K562 (cell line): ENCODE results near the gene ERCC3. TPM values are rescaled to one million over a fixed set of nuclear protein-coding genes. Genes with fewer than 3 reads are reported as not detected.

Experiments
- ATAC-seq: fragments of 200-7000 bp; cut with Tn5 transposase; 3 replicates; pipeline ENCODE4 v1.9.1; 2020; ENCODE audit warnings: moderate library complexity
- BruUV-seq: library from RNA; stranded (reverse); fragments of 400-500 nt; replicated peaks from 2 replicates; lab custom pipeline; 2021; lab: Mats Ljungman, UMichigan
- CTCF ChIA-PET: fragments of 300-600 bp; formaldehyde crosslinking; extraction: SDS; loops from one replicate; lab custom pipeline; 2021; ENCODE audit warnings: low intra/inter-chr PET ratio; lab: Yijun Ruan, JAX
- POLR2A ChIA-PET: fragments of 300-600, 350-650 bp; sonication (Branson Sonifier 250); formaldehyde crosslinking; extraction: SDS; loops from one replicate; lab custom pipeline; 2021; ENCODE audit warnings: antibody characterized with exemption, inconsistent platforms; lab: Yijun Ruan, JAX
- DNase-seq, 4 experiments: peaks; one replicate each; pipeline versions ENCODE4 v3.0.0 to v3.0.0-alpha.2; 2011 to 2018; ENCODE audit warnings: low spot score in 3 of 4, mixed read lengths in 3 of 4; ENCODE audit errors: extremely low read depth in 1 of 4
- FAIRE-seq: peaks from 2 replicates; lab custom pipeline; 2011; peaks lifted over from hg19 to GRCh38; lab: Jason Lieb, UNC
- H2AFZ ChIP-seq: 2 replicates; pipeline ENCODE4 v1.6.0; 2011; ENCODE audit warnings: low read depth, low read length, control low read depth, inconsistent platforms
- H3K27ac ChIP-seq: fragments of 200-600 bp; 3 replicates; pipeline ENCODE4 v1.8.0; 2011; ENCODE audit warnings: low read depth, mild to moderate bottlenecking, control low read depth, inconsistent platforms, low read length, moderate library complexity, mixed read lengths; ENCODE audit errors: extremely low read depth
- H3K27me3 ChIP-seq, 2 experiments: fragments of 300-600 bp in 1 of 2; 2 replicates in 1 of 2; 3 replicates in 1 of 2; pipeline versions ENCODE4 v1.6.0 to v1.8.0; 2011; ENCODE audit warnings: inconsistent platforms in 2 of 2, low read length in 2 of 2, mild to moderate bottlenecking in 1 of 2, mixed read lengths in 1 of 2, moderate library complexity in 1 of 2; ENCODE audit not compliant: control insufficient read depth in 2 of 2, insufficient read depth in 2 of 2
- H3K36me3 ChIP-seq: fragments of 300-600 bp; 3 replicates; pipeline ENCODE4 v1.8.0; 2011; ENCODE audit warnings: mild to moderate bottlenecking, low read length, inconsistent platforms; ENCODE audit not compliant: control insufficient read depth, insufficient read depth
- H3K4me1 ChIP-seq, 2 experiments: fragments of 200-600 bp in 1 of 2; replicated peaks in 1 of 2; 2 replicates in 1 of 2; 3 replicates in 1 of 2; pipeline versions ENCODE4 v1.5.1 to v1.8.0; 2011; ENCODE audit warnings: inconsistent platforms in 2 of 2, low read length in 2 of 2, mild to moderate bottlenecking in 1 of 2, mixed read lengths in 1 of 2, moderate library complexity in 1 of 2; ENCODE audit not compliant: control insufficient read depth in 2 of 2, insufficient read depth in 2 of 2
- H3K4me2 ChIP-seq: 2 replicates; pipeline ENCODE4 v1.6.1; 2011; ENCODE audit warnings: low read length, control low read depth, inconsistent platforms, mixed read lengths; ENCODE audit not compliant: insufficient read depth
- H3K4me3 ChIP-seq: fragments of 200-600 bp; sonication (generic), shearing (Covaris generic); 2 replicates; pipeline ENCODE4 v1.5.1; 2016; ENCODE audit warnings: control low read depth, inconsistent platforms
- H3K79me2 ChIP-seq: fragments of 200-600 bp; 3 replicates; pipeline ENCODE4 v1.8.0; 2011; ENCODE audit warnings: low read length, inconsistent platforms; ENCODE audit not compliant: control insufficient read depth, insufficient read depth
- H3K9ac ChIP-seq, 2 experiments: 2 replicates each; pipeline versions ENCODE4 v1.6.0 to v1.6.1; 2011; ENCODE audit warnings: low read depth in 2 of 2, low read length in 2 of 2, control low read depth in 1 of 2, inconsistent platforms in 1 of 2, mild to moderate bottlenecking in 1 of 2, mixed read lengths in 1 of 2; ENCODE audit not compliant: insufficient read depth in 1 of 2
- H3K9me1 ChIP-seq: one replicate; pipeline ENCODE4 v1.6.0; 2011; ENCODE audit warnings: inconsistent platforms, mild to moderate bottlenecking, low read length, moderate library complexity; ENCODE audit not compliant: control insufficient read depth, insufficient read depth
- H3K9me3 ChIP-seq: replicated peaks from 2 replicates; pipeline ENCODE4 v1.5.1; 2011; ENCODE audit warnings: low read depth, low read length, inconsistent platforms; ENCODE audit not compliant: control insufficient read depth, insufficient read depth
- H4K20me1 ChIP-seq: replicated peaks from 2 replicates; pipeline ENCODE4 v1.6.1; 2011; ENCODE audit warnings: low read length, inconsistent platforms, mixed read lengths; ENCODE audit not compliant: control insufficient read depth, insufficient read depth
- CLOCK ChIP-seq: fragments of 250-450 bp; sonication (Bioruptor Pico); IDR thresholded peaks from 2 replicates; pipeline ENCODE4 v1.4.0; 2020; ENCODE audit warnings: mild to moderate bottlenecking, moderate library complexity, borderline replicate concordance
- DDX20 ChIP-seq: fragments of 450-650 bp; IDR thresholded peaks from 2 replicates; pipeline ENCODE4 v1.6.1; 2016; ENCODE audit warnings: missing genetic modification characterization, low read depth, mild to moderate bottlenecking, missing compliant biosample characterization, moderate library complexity
- ELF1 ChIP-seq: fragments of 200-800 bp; sonication (Bioruptor generic); IDR thresholded peaks from 2 replicates; pipeline ENCODE4 v1.6.1; 2016; ENCODE audit warnings: missing genetic modification characterization, missing compliant biosample characterization
- IRF2 ChIP-seq: sonication (generic); formaldehyde crosslinking; IDR thresholded peaks from 2 replicates; pipeline ENCODE4 v1.8.1; 2022; ENCODE audit warnings: mild to moderate bottlenecking, missing genetic modification reagents
- KDM4B ChIP-seq, 2 experiments: fragments of 450-650 bp in 1 of 2; sonication (generic) in 1 of 2; IDR thresholded peaks; 2 replicates each; pipeline ENCODE4 v1.6.1; 2016 to 2017; ENCODE audit warnings: borderline replicate concordance in 2 of 2, antibody characterized with exemption in 1 of 2, low read depth in 1 of 2, mild to moderate bottlenecking in 1 of 2
- NFRKB ChIP-seq: fragments of 450-650 bp; IDR thresholded peaks from 2 replicates; pipeline ENCODE4 v1.6.1; 2016; ENCODE audit warnings: low read depth
- RBM39 ChIP-seq: fragments of 200-400 bp; formaldehyde crosslinking; optimal IDR thresholded peaks from 2 replicates; pipeline ENCODE3; 2018; ENCODE audit warnings: low read depth, low read length
- RNF219 ChIP-seq: fragments of 250-450 bp; sonication (Bioruptor Pico); IDR thresholded peaks from 2 replicates; pipeline ENCODE4 v1.5.0; 2022; ENCODE audit warnings: mild to moderate bottlenecking
- TCFL5 ChIP-seq: fragments of 250-450 bp; sonication (Bioruptor Pico); conservative IDR thresholded peaks from 2 replicates; pipeline ENCODE4 v1.6.1; 2021; ENCODE audit warnings: mild to moderate bottlenecking, moderate library complexity, matching md5 sums
- TEAD1 ChIP-seq, 2 experiments: fragments of 450-650 bp in 1 of 2; sonication (generic) in 1 of 2; formaldehyde crosslinking; IDR thresholded peaks; 2 replicates each; pipeline versions ENCODE4 v1.4.0 to v1.8.0; 2020 to 2022; ENCODE audit warnings: mild to moderate bottlenecking in 2 of 2, missing genetic modification reagents in 1 of 2
- ZEB2 ChIP-seq: fragments of 450-650 bp; IDR thresholded peaks from 2 replicates; pipeline ENCODE4 v1.6.1; 2016
- ZKSCAN1 ChIP-seq: fragments of 150-350 bp; IDR thresholded peaks from 2 replicates; pipeline ENCODE4 v1.6.1; 2016; ENCODE audit warnings: low read depth, low read length
- WGBS: fragments of 100-300 bp; shearing (Covaris generic); methylation state at CpG from one replicate; pipeline ENCODE4 v1.1.6; 2016; ENCODE audit warnings: low coverage, mixed read lengths; ENCODE audit not compliant: insufficient coverage; ENCODE audit errors: missing lambda C conversion rate; 5-methylcytosine and 5-hydroxymethylcytosine counted together
- in situ Hi-C: fragments of 300-500 bp; cut with MboI; formaldehyde crosslinking; loops from 4 replicates; pipeline ENCODE4 v1.15.0; 2018; ENCODE audit warnings: inconsistent platforms, mixed read lengths
- intact Hi-C: fragments of 100-400 bp; cut with micrococcal nuclease; formaldehyde crosslinking; loops from 2 replicates; pipeline ENCODE4 v1.14.2; 2022
- polyA plus RNA-seq, 8 experiments: library from polyadenylated mRNA; depleted of rRNA in 4 of 8; stranded (reverse) in 5 of 8; unstranded in 3 of 8; fragments of >200 nt; fragmentation: Nextera tagmentation in 2 of 8; fragmentation: Illumina TruSeq in 1 of 8; extraction: Ambion mirVana in 2 of 8; extraction: Trizol in 1 of 8; gene quantifications; 2 replicates each; pipeline versions ENCODE4 v1.2.1 to v1.2.3, GENCODE V29; 2011 to 2014; ENCODE audit warnings: inconsistent platforms in 1 of 8, missing spikeins in 1 of 8
- total RNA-seq, 7 experiments: library from RNA; depleted of rRNA in 6 of 7; stranded (reverse); fragments of >200 nt in 6 of 7; fragmentation: Illumina TruSeq in 2 of 7; extraction: Trizol in 2 of 7; gene quantifications; 2 replicates each; pipeline versions ENCODE4 v1.2.1 to v1.2.3, GENCODE V29; 2011 to 2021; ENCODE audit warnings: low replicate concordance in 1 of 7

ERCC3 gene
- total and polyA plus RNA-seq, 9 of the 15 experiments (the other 6 are each of a cell fraction or from before 2014, with no cell fraction given), result 17.9 to 61.5 (median 43.1) TPM

GRCh38 chr2:127259355-127259754 is 34.6 kb downstream of the ERCC3 start:
- no peaks in the 10 kb centered on the region for H3K79me2 ChIP-seq
- H3K36me3 ChIP-seq, result peaks cover 56% of the 10 kb centered on the region; the same call in 2 of the 3 replicates
- in situ Hi-C loops, result no loop called here
- no peak overlapping the region for H3K4me2 ChIP-seq
- no peak overlapping the region for H2AFZ ChIP-seq
- no peak overlapping the region for H3K4me3 ChIP-seq
- FAIRE-seq, result no peak
- no peak overlapping the region for H3K27ac ChIP-seq
- intact Hi-C loops, result no loop called here
- 85% methylated on average over 3 of the region's 5 CpGs for WGBS
- no peaks in the 10 kb centered on the region for H3K27me3 ChIP-seq
- no TSS peak for BruUV-seq
- H3K9ac ChIP-seq, result no peak overlapping the region
- no peaks in the 10 kb centered on the region for H3K9me3 ChIP-seq
- POLR2A ChIA-PET, result interaction anchor here (1.2 kb wide), 1 partner anchor 11 kb away, joined by 3 read pairs; no protein-coding TSS in a partner anchor
- CTCF ChIA-PET, result no interaction called here
- no peak for DNase-seq
- no peak for TF ChIP-seq KDM4B (IDR thresholded peaks at IDR 0.05; ENCODE audit: borderline replicate concordance in 2 of 2, low read depth in 1 of 2)
- TF ChIP-seq IRF2, result no peak
- TF ChIP-seq, all 486 proteins: peak for 0
- no peak for ATAC-seq
- Histone ChIP-seq H3K4me1 (no peaks in the 10 kb centered on the region), H3K9me1 (no peaks in the 10 kb centered on the region), H4K20me1 (no peaks in the 10 kb centered on the region)

- in situ Hi-C loops (no loop called here), intact Hi-C loops (no loop called here)
- Histone ChIP-seq H4K20me1 (no peaks in the 10 kb centered on the region), H3K79me2 (no peaks in the 10 kb centered on the region), H3K9ac (no peak overlapping the region; a peak in 1 of 4 replicates), H3K27me3 (no peaks in the 10 kb centered on the region), H3K4me3 (no peak overlapping the region), H3K4me1 (no peaks in the 10 kb centered on the region), H3K27ac (no peak overlapping the region), H3K4me2 (no peak overlapping the region), H3K9me3 (no peaks in the 10 kb centered on the region), H3K36me3 (peaks cover 46% of the 10 kb centered on the region; the same call in 2 of the 3 replicates), H3K9me1 (no peaks in the 10 kb centered on the region), H2AFZ (no peak overlapping the region)
- CTCF ChIA-PET, result no interaction called here
- peak; percentile 15 for FAIRE-seq
- POLR2A ChIA-PET, result interaction anchor here (0.6 kb wide), 1 partner anchor 37 kb away, joined by 4 read pairs; the partner anchor contains the start of gene ERCC3
- DNase-seq, result no peak
- WGBS, result 70% methylated on average over 8 of the region's 8 CpGs
- BruUV-seq, result no TSS peak
- ATAC-seq, result no peak
- TF ChIP-seq NFRKB (no peak), KDM4B (IDR thresholded peaks at IDR 0.05; ENCODE audit: borderline replicate concordance in 2 of 2, low read depth in 1 of 2) (no peak), DDX20 (tag) (no peak), ZEB2 (no peak), CLOCK (CRISPR knock-in tag) (no peak), ZKSCAN1 (no peak), RBM39 (no peak), TEAD1 (CRISPR knock-in tag; IDR thresholded peaks at IDR 0.05) (no peak), TCFL5 (CRISPR knock-in tag) (no peak), RNF219 (CRISPR knock-in tag) (no peak), ELF1 (tag) (no peak)
Measured at GRCh38 chr2:127256866-127257265, 37.1 kb downstream of the ERCC3 start.
